Measurements from ENCODE around the gene WBP2. TPM values are rescaled to one million over a fixed set of nuclear protein-coding genes. Genes with fewer than 3 reads are reported as not detected.

The WBP2 gene
- total RNA-seq, 1 experiment from 2014 or later: 72.3 TPM

- ChIA-PET POLR2A (interaction anchor here (3.7 kb wide), 1 partner anchor 68 kb away, joined by 15 read pairs; a partner anchor contains a TSS), CTCF (interaction anchor here (0.7 to 2.8 kb wide), 3 partner anchors 8 to 576 kb away, joined by 4 to 34 read pairs (median 4); partner anchors contain the start of gene WBP2)
- peaks cover 36% of the 10 kb centered on the region for H3K36me3 Mint-ChIP-seq (ENCODE audit: insufficient read depth, unreplicated experiment)
- peak overlapping the region; percentile 72 for H3K27ac Mint-ChIP-seq (ENCODE audit: unreplicated experiment)
- Histone ChIP-seq H3K4me1 (peaks cover 41% of the 10 kb centered on the region), H3K27me3 (replicated peaks; ENCODE audit: control insufficient read depth, insufficient read depth, low read length) (no peaks in the 10 kb centered on the region), H3K9me3 (no peaks in the 10 kb centered on the region), H3K36me3 (ENCODE audit: control insufficient read depth, insufficient read depth, low read length) (peaks cover 8% of the 10 kb centered on the region), H3K4me3 (ENCODE audit: low read depth, low read length) (no peak overlapping the region)
- no peaks in the 10 kb centered on the region for H3K27me3 Mint-ChIP-seq (ENCODE audit: insufficient read depth, unreplicated experiment)
- intact Hi-C loops (cut with micrococcal nuclease; ENCODE audit: unreplicated experiment): no loop called here
- no peak for DNase-seq
- H3K4me1 Mint-ChIP-seq (ENCODE audit: low read depth, unreplicated experiment): peaks cover 26% of the 10 kb centered on the region
- H3K9me3 Mint-ChIP-seq (ENCODE audit: unreplicated experiment): no peaks in the 10 kb centered on the region
- no TSS peak for BruUV-seq (replicated peaks)
- TF ChIP-seq CTCF (IDR thresholded peaks at IDR 0.05; ENCODE audit: insufficient read depth in 1 of 2, low read depth in 1 of 2, low read length in 1 of 2, severe bottlenecking in 1 of 2, unreplicated experiment in 1 of 2): no peak
- no peak overlapping the region for H3K4me3 Mint-ChIP-seq (ENCODE audit: unreplicated experiment)
These were observed 7.3 kb downstream of the WBP2 start for GRCh38 chr17:75847614-75848522.

GRCh38 chr17:75846692-75847613, 8.2 kb downstream of the WBP2 start:
- H3K27ac Mint-ChIP-seq (ENCODE audit: unreplicated experiment): peak overlapping the region; percentile 93
- peaks cover 26% of the 10 kb centered on the region for H3K4me1 Mint-ChIP-seq (ENCODE audit: low read depth, unreplicated experiment)
- peaks cover 36% of the 10 kb centered on the region for H3K36me3 Mint-ChIP-seq (ENCODE audit: insufficient read depth, unreplicated experiment)
- CTCF ChIA-PET: interaction anchor here (0.5 to 2.8 kb wide), 6 partner anchors 9 to 577 kb away, joined by 3 to 34 read pairs (median 4); partner anchors contain the start of gene WBP2
- DNase-seq: no peak
- peaks cover 8% of the 10 kb centered on the region for H3K36me3 ChIP-seq (ENCODE audit: control insufficient read depth, insufficient read depth, low read length)
- H3K4me3 ChIP-seq (ENCODE audit: low read depth, low read length): no peak overlapping the region
- no peak for TF ChIP-seq CTCF (IDR thresholded peaks at IDR 0.05; ENCODE audit: insufficient read depth in 1 of 2, low read depth in 1 of 2, low read length in 1 of 2, severe bottlenecking in 1 of 2, unreplicated experiment in 1 of 2)
- POLR2A ChIA-PET: interaction anchor here (0.5 to 3.7 kb wide), 3 partner anchors 8 to 77 kb away, joined by 4 to 30 read pairs (median 15); partner anchors contain the start of gene WBP2
- peaks cover 41% of the 10 kb centered on the region for H3K4me1 ChIP-seq
- no peaks in the 10 kb centered on the region for H3K27me3 Mint-ChIP-seq (ENCODE audit: insufficient read depth, unreplicated experiment)
- H3K27me3 ChIP-seq (replicated peaks; ENCODE audit: control insufficient read depth, insufficient read depth, low read length): no peaks in the 10 kb centered on the region
- H3K4me3 Mint-ChIP-seq (ENCODE audit: unreplicated experiment): no peak overlapping the region
- BruUV-seq (replicated peaks): no TSS peak
- no peaks in the 10 kb centered on the region for H3K9me3 Mint-ChIP-seq (ENCODE audit: unreplicated experiment)
- H3K9me3 ChIP-seq: no peaks in the 10 kb centered on the region
- intact Hi-C loops (cut with micrococcal nuclease; ENCODE audit: unreplicated experiment): loop anchor here (1.0 kb wide), 1 partner anchor 8 kb away; the partner anchor contains the start of gene WBP2

All from Caco-2 (cell line).